Endothelial cell of umbilical vein (primary cell): ENCODE results near the gene DENND1A. TPM values are rescaled to one million over a fixed set of nuclear protein-coding genes. Genes with fewer than 3 reads are reported as not detected.

Source experiments
- BruUV-seq: library from RNA; stranded (reverse); fragments of 400-500 nt; replicated peaks from 2 replicates; lab custom pipeline; 2021; lab: Mats Ljungman, UMichigan
- CTCF ChIA-PET: fragments of 300-600, 350-600 bp; sonication (Branson Sonifier 250); formaldehyde crosslinking; loops from one replicate; lab custom pipeline; 2021; ENCODE audit warnings: antibody characterized with exemption, inconsistent platforms; lab: Charles Lee
- POLR2A ChIA-PET: fragments of 300-600, 350-600 bp; sonication (Branson Sonifier 250); formaldehyde crosslinking; loops from one replicate; lab custom pipeline; 2021; ENCODE audit warnings: antibody characterized with exemption, inconsistent platforms; lab: Charles Lee
- DNase-seq: peaks from one replicate; pipeline ENCODE4 v3.0.0-alpha.2; 2011; ENCODE audit warnings: low read depth, low spot score
- FAIRE-seq: peaks from 2 replicates; lab custom pipeline; 2011; peaks lifted over from hg19 to GRCh38; lab: Jason Lieb, UNC
- H2AFZ ChIP-seq: 2 replicates; pipeline ENCODE4 v1.6.0; 2012; ENCODE audit warnings: low read depth, low read length, control low read depth, inconsistent platforms
- H3K27ac ChIP-seq: 2 replicates; pipeline ENCODE4 v1.5.1; 2011; ENCODE audit warnings: low read depth, mild to moderate bottlenecking, control low read depth, low read length, moderate library complexity; ENCODE audit not compliant: insufficient read depth
- H3K27me3 ChIP-seq, 2 experiments: 2 replicates each; pipeline versions ENCODE4 v1.6.0 to v1.6.1; 2011; ENCODE audit warnings: low read length in 2 of 2, mixed read lengths in 1 of 2; ENCODE audit not compliant: control insufficient read depth in 2 of 2, insufficient read depth in 2 of 2
- H3K36me3 ChIP-seq, 2 experiments: 2 replicates in 1 of 2; 3 replicates in 1 of 2; pipeline ENCODE4 v1.5.1; 2011; ENCODE audit warnings: low read length in 2 of 2, mild to moderate bottlenecking in 1 of 2, moderate library complexity in 1 of 2; ENCODE audit not compliant: control insufficient read depth in 2 of 2, insufficient read depth in 2 of 2; ENCODE audit errors: extremely low read depth in 1 of 2
- H3K4me1 ChIP-seq: 3 replicates; pipeline ENCODE4 v1.5.1; 2011; ENCODE audit warnings: mild to moderate bottlenecking, low read length; ENCODE audit not compliant: control insufficient read depth, insufficient read depth; ENCODE audit errors: extremely low read depth
- H3K4me2 ChIP-seq: 2 replicates; pipeline ENCODE4 v1.6.1; 2011; ENCODE audit warnings: low read length, control low read depth, mixed read lengths; ENCODE audit not compliant: insufficient read depth
- H3K4me3 ChIP-seq, 3 experiments: fragments of 200-600 bp in 1 of 3; sonication (generic), shearing (Covaris generic) in 1 of 3; replicated peaks in 1 of 3; 2 replicates each; pipeline ENCODE4 v1.5.1; 2011 to 2016; ENCODE audit warnings: control low read depth in 3 of 3, low read length in 3 of 3, mild to moderate bottlenecking in 2 of 3, inconsistent platforms in 1 of 3, low read depth in 1 of 3, moderate library complexity in 1 of 3; ENCODE audit not compliant: insufficient read depth in 1 of 3
- H3K79me2 ChIP-seq: 2 replicates; pipeline ENCODE4 v1.6.0; 2012; ENCODE audit warnings: low read length, inconsistent platforms; ENCODE audit not compliant: control insufficient read depth, insufficient read depth
- H3K9ac ChIP-seq: replicated peaks from 2 replicates; pipeline ENCODE3; 2011; ENCODE audit warnings: low read length, control low read depth; ENCODE audit not compliant: insufficient read depth; ENCODE audit errors: extremely low read depth
- H3K9me1 ChIP-seq: replicated peaks from 3 replicates; pipeline ENCODE4 v1.6.0; 2011; ENCODE audit warnings: mild to moderate bottlenecking, low read length; ENCODE audit not compliant: control insufficient read depth, insufficient read depth; ENCODE audit errors: extremely low read depth
- H3K9me3 ChIP-seq: replicated peaks from 2 replicates; pipeline ENCODE4 v1.5.1; 2012; ENCODE audit warnings: low read length, inconsistent platforms; ENCODE audit not compliant: control insufficient read depth, insufficient read depth
- H4K20me1 ChIP-seq: replicated peaks from 2 replicates; pipeline ENCODE3; 2011; ENCODE audit warnings: mild to moderate bottlenecking, low read length; ENCODE audit not compliant: control insufficient read depth, insufficient read depth; ENCODE audit errors: extremely low read depth
- EZH2 ChIP-seq: IDR thresholded peaks from 2 replicates; pipeline ENCODE4 v1.6.1; 2012; ENCODE audit warnings: borderline replicate concordance, low read depth, mild to moderate bottlenecking, moderate library complexity, low read length, inconsistent platforms; ENCODE audit not compliant: severe bottlenecking
- FOS ChIP-seq: IDR thresholded peaks from 2 replicates; pipeline ENCODE4 v1.6.1; 2011; ENCODE audit warnings: mild to moderate bottlenecking, low read length, moderate library complexity, borderline replicate concordance; ENCODE audit not compliant: insufficient read depth
- GATA2 ChIP-seq: IDR thresholded peaks from 2 replicates; pipeline ENCODE4 v1.7.0; 2011; ENCODE audit warnings: low read depth, mild to moderate bottlenecking, moderate library complexity, mixed read lengths, low read length; ENCODE audit not compliant: insufficient read length, insufficient read depth
- JUN ChIP-seq: IDR thresholded peaks from 2 replicates; pipeline ENCODE4 v1.6.1; 2011; ENCODE audit warnings: borderline replicate concordance, low read depth; ENCODE audit not compliant: insufficient read length, insufficient read depth
- MAX ChIP-seq: IDR thresholded peaks from 2 replicates; pipeline ENCODE4 v1.6.1; 2011; ENCODE audit not compliant: insufficient read depth, insufficient read length
- MYC ChIP-seq: IDR thresholded peaks from one replicate; pipeline ENCODE4 v1.6.1; 2011; ENCODE audit warnings: mild to moderate bottlenecking, low read depth, low read length
- POLR2A ChIP-seq: IDR thresholded peaks from 2 replicates; pipeline ENCODE4 v1.6.1; 2012; ENCODE audit warnings: low read depth, mild to moderate bottlenecking, control low read depth, low read length
- POLR2AphosphoS5 ChIP-seq: IDR thresholded peaks from 2 replicates; pipeline ENCODE4 v1.6.1; 2012; ENCODE audit warnings: low read depth, mild to moderate bottlenecking, control low read depth, low read length, moderate library complexity; ENCODE audit not compliant: insufficient read depth
- dilution Hi-C: fragments of 300-500 bp; cut with MboI; formaldehyde crosslinking; loops from one replicate; pipeline ENCODE4 v1.15.0; 2019; ENCODE audit warnings: low sequenced_read_pairs; ENCODE audit not compliant: extremely low pct_ligation_motif_present
- intact Hi-C: fragments of 100-400 bp; cut with micrococcal nuclease; formaldehyde crosslinking; loops from one replicate; pipeline ENCODE4 v1.10.0; 2022
- polyA plus RNA-seq, 4 experiments: library from polyadenylated mRNA; depleted of rRNA in 3 of 4; stranded (reverse) in 3 of 4; unstranded in 1 of 4; fragments of >200 nt; gene quantifications; 2 replicates each; pipeline versions ENCODE4 v1.2.1 to v1.2.3, GENCODE V29; 2011 to 2012; ENCODE audit warnings: missing spikeins in 1 of 4
- total RNA-seq: library from RNA; stranded (reverse); gene quantifications from 2 replicates; pipeline ENCODE4 v1.2.3, GENCODE V29; 2021
- TF ChIP-seq, protein P1 (sequence below), 2 donors: IDR thresholded peaks; 1 replicate in 1 of 2; 2 replicates in 1 of 2; pipeline ENCODE4 v1.5.1; 2011; ENCODE audit warnings: low read length in 2 of 2, mild to moderate bottlenecking in 2 of 2, moderate library complexity in 2 of 2, control low read depth in 1 of 2, inconsistent platforms in 1 of 2, low read depth in 1 of 2; ENCODE audit not compliant: insufficient read depth in 1 of 2; ENCODE audit errors: extremely low read depth in 1 of 2

The DENND1A gene
- total and polyA plus RNA-seq, 2 donors (not counting 3 experiments of a cell fraction or from before 2014, with no cell fraction given) = 18.5 to 24.5 TPM

- BruUV-seq = no TSS peak
Observed at GRCh38 chr9:123640792-123641222, 289.1 kb downstream of the DENND1A start.

More at GRCh38 chr9:123640792-123641222, 289.1 kb downstream of the DENND1A start:
- ChIA-PET CTCF (interaction anchor here (1.2 kb wide), 1 partner anchor 15 kb away, joined by 4 read pairs; no protein-coding TSS in a partner anchor), POLR2A (interaction anchor here (1.3 kb wide), 1 partner anchor 144 kb away, joined by 5 read pairs; no protein-coding TSS in a partner anchor)
- Histone ChIP-seq H3K4me3 (no peak overlapping the region), H3K27me3 (no peaks in the 10 kb centered on the region), H3K9me3 (no peaks in the 10 kb centered on the region), H3K36me3 (no peaks in the 10 kb centered on the region), H3K4me1 (no peaks in the 10 kb centered on the region), H4K20me1 (no peaks in the 10 kb centered on the region), H3K9me1 (no peaks in the 10 kb centered on the region), H2AFZ (no peak overlapping the region), H3K9ac (no peak overlapping the region), H3K4me2 (no peak overlapping the region), H3K27ac (no peak overlapping the region), H3K79me2 (no peaks in the 10 kb centered on the region)
- DNase-seq (no peak), FAIRE-seq (no peak)
- dilution Hi-C loops (no loop called here), intact Hi-C loops (no loop called here)
- TF ChIP-seq POLR2A (no peak), FOS (no peak), POLR2AphosphoS5 (no peak), JUN (no peak), MYC (no peak), GATA2 (no peak), EZH2 (no peak), MAX (no peak)
- TF ChIP-seq, protein P1, sequence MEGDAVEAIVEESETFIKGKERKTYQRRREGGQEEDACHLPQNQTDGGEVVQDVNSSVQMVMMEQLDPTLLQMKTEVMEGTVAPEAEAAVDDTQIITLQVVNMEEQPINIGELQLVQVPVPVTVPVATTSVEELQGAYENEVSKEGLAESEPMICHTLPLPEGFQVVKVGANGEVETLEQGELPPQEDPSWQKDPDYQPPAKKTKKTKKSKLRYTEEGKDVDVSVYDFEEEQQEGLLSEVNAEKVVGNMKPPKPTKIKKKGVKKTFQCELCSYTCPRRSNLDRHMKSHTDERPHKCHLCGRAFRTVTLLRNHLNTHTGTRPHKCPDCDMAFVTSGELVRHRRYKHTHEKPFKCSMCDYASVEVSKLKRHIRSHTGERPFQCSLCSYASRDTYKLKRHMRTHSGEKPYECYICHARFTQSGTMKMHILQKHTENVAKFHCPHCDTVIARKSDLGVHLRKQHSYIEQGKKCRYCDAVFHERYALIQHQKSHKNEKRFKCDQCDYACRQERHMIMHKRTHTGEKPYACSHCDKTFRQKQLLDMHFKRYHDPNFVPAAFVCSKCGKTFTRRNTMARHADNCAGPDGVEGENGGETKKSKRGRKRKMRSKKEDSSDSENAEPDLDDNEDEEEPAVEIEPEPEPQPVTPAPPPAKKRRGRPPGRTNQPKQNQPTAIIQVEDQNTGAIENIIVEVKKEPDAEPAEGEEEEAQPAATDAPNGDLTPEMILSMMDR (IDR thresholded peaks at IDR 0.05; ENCODE audit: extremely low read depth in 1 of 2, insufficient read depth in 1 of 2, low read depth in 1 of 2, low read length in 2 of 2) = no peak
